HEK293 (cell line): Measurements from ENCODE around the gene EEF1A2.

ENCODE experiments used
- CTCF ChIA-PET: fragments of 350-600 bp; formaldehyde crosslinking; extraction: SDS; loops from one replicate; lab custom pipeline; 2021; ENCODE audit warnings: antibody characterized with exemption; lab: Yijun Ruan, JAX
- POLR2A ChIA-PET: fragments of 300-600 bp; formaldehyde crosslinking; extraction: SDS; loops from one replicate; lab custom pipeline; 2020; ENCODE audit warnings: antibody characterized with exemption, inconsistent platforms; lab: Yijun Ruan, JAX
- H3K27ac ChIP-seq: fragments of 200-500 bp; sonication (Bioruptor generic); 2 replicates; pipeline ENCODE4 v1.5.1; 2014; ENCODE audit warnings: low read depth, low read length, control low read depth, inconsistent platforms; ENCODE audit errors: extremely low read depth
- H3K36me3 ChIP-seq, 2 experiments: fragments of 200-500 bp in 1 of 2; sonication (Bioruptor generic) in 1 of 2; 1 replicate in 1 of 2; 2 replicates in 1 of 2; pipeline ENCODE4 v1.5.1; 2014 to 2017; ENCODE audit warnings: inconsistent platforms in 2 of 2, low read length in 2 of 2; ENCODE audit not compliant: control insufficient read depth in 2 of 2, insufficient read depth in 1 of 2
- H3K4me1 ChIP-seq: fragments of 200-500 bp; sonication (Bioruptor generic); 2 replicates; pipeline ENCODE4 v1.5.1; 2014; ENCODE audit warnings: mild to moderate bottlenecking, low read length, inconsistent platforms; ENCODE audit not compliant: control insufficient read depth, insufficient read depth
- H3K4me3 ChIP-seq: 2 replicates; pipeline ENCODE4 v1.5.1; 2011; ENCODE audit warnings: low read depth, mild to moderate bottlenecking, control low read depth, low read length, moderate library complexity
- H3K9me3 ChIP-seq: fragments of 200-500 bp; sonication (Bioruptor generic); 2 replicates; pipeline ENCODE4 v1.5.1; 2014; ENCODE audit warnings: low read depth, low read length, inconsistent platforms; ENCODE audit not compliant: control insufficient read depth, insufficient read depth
- GFI1B ChIP-seq: fragments of 450-650 bp; formaldehyde crosslinking; IDR thresholded peaks from 2 replicates; pipeline ENCODE4 v1.5.1; 2016; ENCODE audit warnings: missing biosample characterization, missing genetic modification characterization
- GLIS2 ChIP-seq: fragments of 450-650 bp; formaldehyde crosslinking; IDR thresholded peaks from 2 replicates; pipeline ENCODE4 v1.5.1; 2016; ENCODE audit warnings: missing biosample characterization, missing genetic modification characterization
- HOXC10 ChIP-seq: sonication (generic); formaldehyde crosslinking; IDR thresholded peaks from 2 replicates; pipeline ENCODE4 v1.8.1; 2023; ENCODE audit warnings: mild to moderate bottlenecking, missing genetic modification reagents
- KLF1 ChIP-seq: fragments of 450-650 bp; formaldehyde crosslinking; IDR thresholded peaks from 2 replicates; pipeline ENCODE4 v1.5.1; 2016; ENCODE audit warnings: missing biosample characterization, missing genetic modification characterization
- PRDM1 ChIP-seq: fragments of 450-650 bp; formaldehyde crosslinking; IDR thresholded peaks from 2 replicates; pipeline ENCODE4; 2016; ENCODE audit warnings: missing biosample characterization, missing genetic modification characterization
- PRDM4 ChIP-seq: fragments of 450-650 bp; formaldehyde crosslinking; IDR thresholded peaks from 2 replicates; pipeline ENCODE4 v1.5.1; 2017; ENCODE audit warnings: missing biosample characterization, missing genetic modification characterization
- ZBTB8A ChIP-seq: fragments of 450-650 bp; formaldehyde crosslinking; IDR thresholded peaks from 2 replicates; pipeline ENCODE4 v1.5.1; 2016; ENCODE audit warnings: missing biosample characterization, missing genetic modification characterization
- ZFP41 ChIP-seq: fragments of 450-650 bp; formaldehyde crosslinking; IDR thresholded peaks from 2 replicates; pipeline ENCODE4 v1.5.1; 2016; ENCODE audit warnings: missing biosample characterization, missing genetic modification characterization, borderline replicate concordance
- ZNF140 ChIP-seq: fragments of 450-650 bp; formaldehyde crosslinking; IDR thresholded peaks from 2 replicates; pipeline ENCODE4 v1.5.1; 2016; ENCODE audit warnings: missing biosample characterization, missing genetic modification characterization
- ZNF146 ChIP-seq: fragments of 450-650 bp; formaldehyde crosslinking; IDR thresholded peaks from 2 replicates; pipeline ENCODE4 v1.5.1; 2016; ENCODE audit warnings: missing biosample characterization, missing genetic modification characterization
- ZNF211 ChIP-seq: fragments of 450-650 bp; formaldehyde crosslinking; IDR thresholded peaks from 2 replicates; pipeline ENCODE4 v1.5.1; 2016; ENCODE audit warnings: low read depth, missing biosample characterization, missing genetic modification characterization
- ZNF221 ChIP-seq: fragments of 450-650 bp; formaldehyde crosslinking; IDR thresholded peaks from 2 replicates; pipeline ENCODE4 v1.5.1; 2017; ENCODE audit warnings: missing biosample characterization, missing genetic modification characterization, borderline replicate concordance
- ZNF311 ChIP-seq: fragments of 450-650 bp; formaldehyde crosslinking; IDR thresholded peaks from 2 replicates; pipeline ENCODE4 v1.5.1; 2017; ENCODE audit warnings: missing biosample characterization, missing genetic modification characterization, borderline replicate concordance
- ZNF362 ChIP-seq: fragments of 450-650 bp; formaldehyde crosslinking; IDR thresholded peaks from 2 replicates; pipeline ENCODE4 v1.5.1; 2016; ENCODE audit warnings: missing biosample characterization, missing genetic modification characterization
- ZNF398 ChIP-seq: fragments of 450-650 bp; formaldehyde crosslinking; IDR thresholded peaks from 2 replicates; pipeline ENCODE4 v1.5.1; 2017; ENCODE audit warnings: missing biosample characterization, missing genetic modification characterization
- ZNF510 ChIP-seq: fragments of 450-650 bp; formaldehyde crosslinking; IDR thresholded peaks from 2 replicates; pipeline ENCODE4 v1.5.1; 2018; ENCODE audit warnings: mild to moderate bottlenecking, missing genetic modification characterization, missing biosample characterization; ENCODE audit not compliant: insufficient replicate concordance
- ZNF521 ChIP-seq: fragments of 450-650 bp; formaldehyde crosslinking; IDR thresholded peaks from 2 replicates; pipeline ENCODE4 v1.5.1; 2017; ENCODE audit warnings: missing biosample characterization, mild to moderate bottlenecking, missing genetic modification characterization
- ZNF544 ChIP-seq: fragments of 450-650 bp; formaldehyde crosslinking; IDR thresholded peaks from 2 replicates; pipeline ENCODE4 v1.5.0; 2017; ENCODE audit warnings: missing biosample characterization, missing genetic modification characterization
- ZNF571 ChIP-seq: fragments of 450-650 bp; formaldehyde crosslinking; IDR thresholded peaks from 2 replicates; pipeline ENCODE4 v1.5.0; 2017; ENCODE audit warnings: missing biosample characterization, missing genetic modification characterization
- ZNF596 ChIP-seq: fragments of 450-650 bp; IDR thresholded peaks from 2 replicates; pipeline ENCODE4 v1.5.0; 2018; ENCODE audit warnings: missing biosample characterization, mild to moderate bottlenecking, missing genetic modification characterization, moderate library complexity
- ZNF600 ChIP-seq: fragments of 450-650 bp; formaldehyde crosslinking; IDR thresholded peaks from 2 replicates; pipeline ENCODE4 v1.5.1; 2016; ENCODE audit warnings: missing biosample characterization, missing genetic modification characterization
- ZNF610 ChIP-seq: fragments of 450-650 bp; formaldehyde crosslinking; IDR thresholded peaks from 2 replicates; pipeline ENCODE4 v1.5.1; 2016; ENCODE audit warnings: missing biosample characterization, missing genetic modification characterization, borderline replicate concordance
- ZNF624 ChIP-seq: fragments of 450-650 bp; formaldehyde crosslinking; IDR thresholded peaks from 2 replicates; pipeline ENCODE4 v1.5.1; 2017; ENCODE audit warnings: missing biosample characterization, missing genetic modification characterization
- ZNF654 ChIP-seq: fragments of 450-650 bp; formaldehyde crosslinking; IDR thresholded peaks from 2 replicates; pipeline ENCODE4 v1.5.1; 2016; ENCODE audit warnings: low read depth, missing biosample characterization, missing genetic modification characterization
- ZNF660 ChIP-seq: fragments of 450-650 bp; IDR thresholded peaks from 2 replicates; pipeline ENCODE4 v1.5.1; 2018; ENCODE audit warnings: missing biosample characterization, mild to moderate bottlenecking, missing genetic modification characterization
- ZNF664 ChIP-seq: fragments of 450-650 bp; formaldehyde crosslinking; IDR thresholded peaks from 2 replicates; pipeline ENCODE4 v1.5.1; 2016; ENCODE audit warnings: missing biosample characterization, missing genetic modification characterization
- ZNF670 ChIP-seq: fragments of 450-650 bp; formaldehyde crosslinking; IDR thresholded peaks from 2 replicates; pipeline ENCODE4 v1.5.1; 2016; ENCODE audit warnings: missing biosample characterization, missing genetic modification characterization, low read depth
- TF ChIP-seq, protein P1 (sequence below): fragments of 450-650 bp; formaldehyde crosslinking; IDR thresholded peaks from 2 replicates; pipeline ENCODE4 v1.5.1; 2017; ENCODE audit warnings: missing biosample characterization, missing genetic modification characterization

EEF1A2 gene

DNA sequence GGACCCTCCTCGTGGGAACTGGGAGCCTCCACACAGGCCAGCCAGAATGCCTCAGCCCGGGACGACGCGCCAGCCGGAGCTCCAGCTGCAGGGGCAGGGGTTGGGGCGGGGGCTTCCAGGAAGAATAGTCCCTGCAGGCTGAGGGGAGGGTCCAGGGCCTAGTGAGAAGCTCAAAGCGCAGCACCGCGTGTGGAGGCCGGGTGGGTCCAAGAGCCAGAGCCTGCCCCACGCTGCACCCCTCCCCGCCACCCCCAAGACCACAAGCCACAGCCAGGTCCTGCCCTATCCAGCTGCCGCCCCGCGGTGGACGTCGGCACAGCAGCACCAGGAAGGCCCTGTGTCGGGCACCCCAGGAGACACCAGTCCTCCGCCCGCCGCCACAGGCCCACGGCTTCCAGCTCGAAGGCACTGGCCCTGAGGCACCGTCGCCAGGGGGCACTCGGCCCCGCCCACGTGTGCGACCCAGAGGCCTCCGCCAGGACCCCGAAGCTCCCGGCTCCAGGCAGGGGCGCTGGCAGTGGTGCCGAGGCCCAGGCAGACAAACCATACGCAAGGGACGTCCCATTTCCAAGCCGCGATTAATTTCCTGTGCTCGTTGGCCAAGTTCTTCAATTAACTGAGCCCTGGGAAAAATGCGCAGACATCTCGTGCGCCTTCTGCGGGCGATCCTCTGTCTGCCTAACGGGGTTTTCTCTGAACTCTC is 45.9 kb downstream of the EEF1A2 start:
- Histone ChIP-seq H3K36me3 (no peaks in the 10 kb centered on the region), H3K9me3 (no peaks in the 10 kb centered on the region), H3K27ac (no peak overlapping the region), H3K4me1 (no peaks in the 10 kb centered on the region), H3K4me3 (no peak overlapping the region)
- TF ChIP-seq ZNF521 (tag by site-specific recombination) (no peak), ZNF146 (no peak), ZFP41 (tag by site-specific recombination) (no peak), ZNF544 (tag by site-specific recombination) (no peak), ZNF140 (tag by site-specific recombination) (no peak), GLIS2 (no peak), ZNF211 (no peak), ZBTB8A (no peak)
- TF ChIP-seq, protein P1, sequence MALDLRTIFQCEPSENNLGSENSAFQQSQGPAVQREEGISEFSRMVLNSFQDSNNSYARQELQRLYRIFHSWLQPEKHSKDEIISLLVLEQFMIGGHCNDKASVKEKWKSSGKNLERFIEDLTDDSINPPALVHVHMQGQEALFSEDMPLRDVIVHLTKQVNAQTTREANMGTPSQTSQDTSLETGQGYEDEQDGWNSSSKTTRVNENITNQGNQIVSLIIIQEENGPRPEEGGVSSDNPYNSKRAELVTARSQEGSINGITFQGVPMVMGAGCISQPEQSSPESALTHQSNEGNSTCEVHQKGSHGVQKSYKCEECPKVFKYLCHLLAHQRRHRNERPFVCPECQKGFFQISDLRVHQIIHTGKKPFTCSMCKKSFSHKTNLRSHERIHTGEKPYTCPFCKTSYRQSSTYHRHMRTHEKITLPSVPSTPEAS (tag by site-specific recombination) = no peak
- ChIA-PET POLR2A (no interaction called here), CTCF (no interaction called here)

GRCh38 chr20:63452341-63452740 is 46.5 kb downstream of the EEF1A2 start:
- H3K9me3 ChIP-seq = no peaks in the 10 kb centered on the region
- POLR2A ChIA-PET = no interaction called here
- CTCF ChIA-PET = no interaction called here
- no peaks in the 10 kb centered on the region for H3K36me3 ChIP-seq
- H3K4me3 ChIP-seq = no peak overlapping the region
- no peak overlapping the region for H3K27ac ChIP-seq
- TF ChIP-seq ZNF600 (no peak), ZNF654 (tag by site-specific recombination) (no peak), ZNF664 (no peak), HOXC10 (CRISPR knock-in tag) (no peak), ZNF146 (no peak), ZNF596 (tag by site-specific recombination) (no peak), ZNF670 (tag by site-specific recombination) (no peak), ZNF221 (tag by site-specific recombination) (no peak), GFI1B (tag by site-specific recombination) (no peak), PRDM4 (tag by site-specific recombination) (no peak), PRDM1 (tag by site-specific recombination) (no peak), ZNF624 (tag by site-specific recombination) (no peak), ZNF660 (tag by site-specific recombination) (no peak), KLF1 (tag by site-specific recombination) (no peak), ZNF571 (tag by site-specific recombination) (no peak), ZNF510 (tag by site-specific recombination) (no peak), ZNF398 (no peak), ZNF311 (tag by site-specific recombination) (no peak), ZNF362 (tag by site-specific recombination) (no peak), ZNF610 (tag by site-specific recombination) (no peak)
- H3K4me1 ChIP-seq = no peaks in the 10 kb centered on the region
